HG03432 (cell line): ENCODE data around the gene PDIK1L.
A peak's percentile ranks its signal among the peaks of the same experiment; 100 is the strongest.
"Not testable (repeated sequence)": the region's sequence is repeated elsewhere in the genome, so short reads cannot be mapped to it uniquely, and the experiment has no call there.

Experiments used
- ATAC-seq: cut with Tn5 transposase; IDR thresholded peaks from one replicate; pipeline ENCODE4 v1.9.1; 2021; ENCODE audit warnings: mild to moderate bottlenecking, moderate library complexity; ENCODE audit not compliant: unreplicated experiment

The PDIK1L gene

DNA sequence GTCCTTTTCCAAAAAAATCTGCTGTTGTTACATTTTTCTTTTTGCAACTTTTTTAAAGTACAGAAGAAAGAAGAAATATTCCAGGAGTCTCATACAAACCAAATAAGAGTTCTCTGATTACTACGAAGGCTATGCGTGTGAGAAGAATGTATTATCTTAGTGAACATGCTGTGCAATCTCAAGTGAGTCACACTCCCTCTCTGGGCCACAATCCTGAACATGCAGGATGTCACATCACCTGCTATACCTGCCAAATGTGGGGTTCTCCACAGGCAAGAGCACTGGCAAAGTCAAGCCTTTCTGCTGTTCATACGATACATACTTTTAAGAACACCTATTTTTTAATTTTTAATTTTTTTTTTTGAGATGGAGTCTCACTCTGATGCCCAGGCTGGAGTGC is 22.5 kb upstream of the PDIK1L start:
- no peak for ATAC-seq

DNA sequence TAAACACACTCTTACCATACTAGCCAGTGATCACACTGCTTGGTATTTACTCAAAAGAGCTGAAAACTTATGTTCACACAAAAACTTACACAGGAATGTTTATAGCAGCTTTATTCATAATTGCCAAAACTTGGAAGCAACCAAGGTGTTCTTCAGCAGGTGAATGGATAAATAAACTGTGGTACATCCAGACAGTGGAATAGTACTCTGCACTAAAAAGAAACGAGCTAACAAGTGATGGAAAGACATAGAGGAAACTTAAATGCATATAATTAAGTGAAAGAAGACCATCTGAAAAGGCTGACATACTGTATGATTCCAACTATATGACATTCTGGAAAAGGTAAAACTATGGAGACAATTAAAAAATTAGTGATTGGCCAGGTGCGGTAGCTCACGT is 20.7 kb upstream of the PDIK1L start:
- ATAC-seq, result no peak

DNA sequence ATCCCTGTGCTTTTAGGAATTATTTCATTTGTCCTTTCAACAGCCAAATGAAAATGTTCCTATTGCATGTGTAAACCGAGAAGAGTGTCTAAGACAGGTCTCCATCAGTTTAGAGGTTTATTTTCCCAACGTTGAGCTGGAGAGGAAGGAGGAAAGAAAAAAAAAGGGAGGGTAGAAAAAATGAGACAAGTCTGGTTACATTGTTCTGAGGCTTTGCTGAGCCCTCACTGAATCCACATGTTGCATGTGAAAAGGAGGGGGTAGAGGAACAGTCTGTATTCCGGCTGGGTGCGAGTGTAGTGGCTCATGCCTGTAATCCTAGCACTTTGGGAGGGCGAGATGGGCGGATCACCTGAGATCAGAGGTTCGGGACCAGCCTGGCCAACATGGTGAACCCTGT is 19.2 kb upstream of the PDIK1L start:
- no peak for ATAC-seq

DNA sequence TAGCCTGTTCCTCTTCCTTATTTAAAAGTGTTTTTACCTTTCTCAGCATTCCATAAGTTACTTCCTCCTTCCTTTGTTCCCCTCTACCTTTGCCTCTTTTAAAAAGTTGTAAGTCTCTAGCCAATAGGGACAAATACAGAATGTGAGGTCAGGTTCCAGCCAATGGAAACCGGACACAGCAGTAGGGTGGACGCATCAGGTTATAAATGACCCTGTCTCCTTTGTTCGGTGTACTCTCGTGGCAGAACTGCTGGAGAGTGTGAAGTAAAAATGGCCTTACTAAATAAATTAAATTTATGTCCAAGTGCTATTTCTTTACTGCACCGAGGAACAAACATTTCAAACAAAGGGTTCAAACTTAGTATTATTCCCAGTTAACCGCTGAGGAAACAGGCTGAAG is 18.1 kb upstream of the PDIK1L start:
- ATAC-seq, result not testable (repeated sequence)

DNA sequence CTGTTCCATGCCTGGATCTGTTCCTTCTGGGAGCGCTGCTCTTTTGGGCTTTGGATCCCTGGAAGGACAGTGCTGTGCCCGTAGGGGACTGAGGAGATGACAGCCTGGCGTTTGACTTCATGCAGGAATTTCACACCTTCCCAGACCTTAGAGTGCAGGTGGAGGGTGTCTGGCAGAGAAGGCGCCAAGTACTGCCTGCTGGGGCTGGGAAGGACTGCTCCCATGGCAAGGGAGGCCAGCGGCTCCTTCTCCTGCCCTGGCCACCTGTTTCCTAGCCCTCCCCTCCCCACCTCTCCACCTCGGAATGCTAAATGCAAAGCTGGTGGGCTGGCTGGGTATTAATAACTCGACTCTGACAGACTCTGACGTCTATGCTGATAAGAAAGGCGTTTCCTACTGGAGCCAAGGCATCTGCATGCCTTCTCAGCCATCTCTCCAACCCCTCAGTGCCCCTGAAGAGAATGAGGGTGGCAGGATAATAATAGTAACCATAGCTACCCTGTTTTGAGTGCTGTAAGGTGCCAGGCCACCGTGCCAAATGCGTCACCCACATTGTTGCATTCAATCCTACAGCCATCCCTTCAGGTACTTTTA is 17.5 kb upstream of the PDIK1L start:
- ATAC-seq, result no peak

DNA sequence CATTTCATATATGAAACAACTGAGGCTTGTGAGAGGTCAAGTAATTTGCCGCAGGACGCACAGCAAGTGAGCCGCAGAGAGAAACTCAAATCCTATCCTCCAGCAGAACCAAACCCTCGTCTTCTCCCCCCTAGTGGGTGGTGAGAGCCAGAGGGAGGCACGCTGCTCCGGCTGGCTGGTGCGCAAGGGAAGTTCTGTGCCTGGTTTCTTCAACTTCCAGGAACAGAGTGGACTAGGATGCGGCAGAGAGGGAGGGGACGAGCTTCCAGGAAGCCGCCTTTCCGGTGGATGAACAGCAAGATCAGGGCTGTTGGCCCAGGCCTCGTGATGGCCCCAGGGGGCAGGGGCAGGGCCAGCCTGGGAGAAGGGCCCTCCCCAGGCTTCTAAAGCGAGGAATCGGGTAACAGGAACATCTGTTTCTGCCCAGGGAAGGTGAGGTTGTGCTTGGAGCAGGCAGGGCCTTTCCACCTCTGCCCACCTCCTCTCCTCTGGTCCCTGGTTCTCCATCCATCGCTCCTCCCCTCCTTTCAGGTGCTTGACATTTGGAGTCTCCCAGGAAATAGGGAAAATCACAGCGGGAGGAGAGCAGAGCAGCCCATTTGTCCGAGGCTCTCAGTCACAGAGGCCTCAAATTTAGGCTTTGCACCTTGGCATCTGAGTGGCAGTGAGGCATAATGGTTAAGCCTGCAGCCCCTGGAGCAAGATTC is 16.8 kb upstream of the PDIK1L start:
- no peak for ATAC-seq

DNA sequence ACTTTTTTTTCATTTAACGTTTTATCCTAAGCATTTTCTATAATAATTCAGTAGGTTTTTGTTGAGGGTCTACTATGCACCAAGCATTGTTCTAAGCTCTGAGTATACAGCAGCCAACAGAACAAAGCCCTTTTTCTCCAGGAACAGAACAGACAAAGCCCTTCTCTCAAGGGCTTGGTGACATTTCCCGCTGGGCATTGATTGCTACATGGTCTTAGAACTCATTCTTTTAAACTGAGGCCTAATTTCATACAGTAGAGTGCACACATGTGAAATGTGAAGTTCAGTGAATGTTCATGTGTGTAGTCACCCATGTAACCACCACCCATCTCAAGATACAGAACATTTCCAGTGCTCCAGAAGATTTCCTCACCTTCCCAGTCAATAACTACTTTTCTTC is 15.2 kb upstream of the PDIK1L start:
- no peak for ATAC-seq

DNA sequence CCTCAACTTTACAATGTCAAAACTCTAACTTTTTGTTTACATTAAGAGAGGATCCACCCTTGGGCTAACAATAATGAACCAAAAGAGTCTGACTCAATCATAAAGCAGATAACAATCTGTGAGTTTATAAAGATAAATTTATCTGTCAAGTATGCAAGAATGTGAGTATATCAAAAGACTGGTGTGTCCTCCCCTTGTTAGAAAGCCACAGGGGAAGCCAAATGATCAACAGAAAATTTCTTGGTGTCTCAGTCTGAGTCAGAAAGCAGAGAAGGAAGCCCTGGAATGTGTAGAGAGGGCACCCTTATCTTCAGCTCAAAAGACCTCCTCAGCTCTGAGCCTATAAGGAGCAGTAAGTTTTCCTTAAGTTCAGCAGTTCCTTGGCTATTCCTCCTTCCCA is 13.9 kb upstream of the PDIK1L start:
- ATAC-seq, result no peak

DNA sequence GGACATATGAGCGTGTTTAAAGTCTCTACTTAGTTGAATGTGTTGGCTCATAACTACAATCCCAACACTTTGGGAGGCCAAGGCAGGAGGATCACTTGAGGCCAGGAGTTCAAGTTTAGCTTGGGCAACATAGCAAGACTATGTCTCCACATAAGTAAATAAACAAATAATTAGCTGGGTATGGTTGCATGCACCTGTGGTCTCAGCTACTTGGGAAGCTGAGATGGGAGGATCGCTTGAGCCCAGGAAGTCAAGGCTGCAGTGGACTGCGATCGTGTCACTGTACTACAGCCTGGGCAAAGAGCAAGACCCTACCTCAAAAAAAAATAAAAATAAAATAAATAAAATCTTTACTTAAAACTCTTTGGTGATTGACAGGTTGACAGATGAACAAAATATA is 13.0 kb upstream of the PDIK1L start:
- no peak for ATAC-seq

DNA sequence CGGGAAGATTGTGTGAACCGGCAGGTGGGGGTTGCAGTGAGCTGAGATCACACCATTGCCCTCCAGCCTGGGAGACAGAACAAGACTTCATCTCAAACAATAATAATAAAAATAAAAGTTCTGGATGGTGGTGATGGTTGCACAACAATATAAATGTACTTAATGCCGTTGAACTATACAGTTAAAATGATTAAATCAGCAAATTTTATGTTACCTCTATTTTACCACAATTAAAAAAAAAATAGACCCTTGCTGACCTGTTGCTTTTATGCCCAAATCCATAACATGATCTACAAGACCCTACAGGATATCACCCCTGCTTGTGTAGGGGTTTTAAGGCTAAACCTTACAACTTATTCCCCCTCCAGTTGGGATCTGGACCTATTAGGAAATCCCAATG is 11.8 kb upstream of the PDIK1L start:
- ATAC-seq, result no peak

DNA sequence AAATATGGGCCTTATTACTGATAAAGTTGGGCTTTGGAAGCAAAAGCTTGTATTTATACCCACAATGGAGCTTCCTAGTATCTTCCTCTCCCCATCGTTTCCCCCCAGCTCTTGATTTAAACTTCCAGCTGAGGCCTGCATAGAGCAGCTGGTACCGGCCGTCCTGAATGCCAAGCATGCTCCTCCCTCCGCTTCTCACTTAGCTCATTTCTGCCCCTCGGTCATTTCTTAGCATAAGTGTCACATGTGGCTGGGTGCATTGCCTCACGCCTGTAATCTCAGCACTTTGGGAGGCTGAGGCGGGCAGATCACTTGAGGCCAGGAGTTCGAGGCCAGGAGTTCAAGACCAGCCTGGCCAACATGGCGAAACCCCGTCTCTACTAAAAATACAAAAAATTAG is 11.4 kb upstream of the PDIK1L start:
- ATAC-seq, result not testable (repeated sequence)

DNA sequence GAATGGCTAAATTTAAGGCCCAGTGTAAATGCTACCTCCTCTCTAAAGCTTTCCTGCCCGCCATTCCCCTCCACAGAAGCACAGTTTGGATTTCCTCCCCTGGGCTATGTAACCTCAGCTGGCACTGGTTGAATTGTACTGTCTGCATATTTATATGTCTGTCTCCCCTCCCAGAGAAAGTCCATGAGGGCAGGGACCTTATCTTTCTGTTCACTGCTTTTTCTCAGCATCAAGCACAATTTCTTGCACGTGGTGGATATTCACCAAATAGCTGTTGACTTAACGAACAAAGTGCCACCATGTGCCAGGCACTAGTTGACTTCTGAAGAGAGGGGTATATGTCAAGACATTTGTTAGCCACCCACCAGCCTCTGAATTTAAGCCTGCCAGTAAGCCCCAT is 9.5 kb upstream of the PDIK1L start:
- ATAC-seq, result no peak

DNA sequence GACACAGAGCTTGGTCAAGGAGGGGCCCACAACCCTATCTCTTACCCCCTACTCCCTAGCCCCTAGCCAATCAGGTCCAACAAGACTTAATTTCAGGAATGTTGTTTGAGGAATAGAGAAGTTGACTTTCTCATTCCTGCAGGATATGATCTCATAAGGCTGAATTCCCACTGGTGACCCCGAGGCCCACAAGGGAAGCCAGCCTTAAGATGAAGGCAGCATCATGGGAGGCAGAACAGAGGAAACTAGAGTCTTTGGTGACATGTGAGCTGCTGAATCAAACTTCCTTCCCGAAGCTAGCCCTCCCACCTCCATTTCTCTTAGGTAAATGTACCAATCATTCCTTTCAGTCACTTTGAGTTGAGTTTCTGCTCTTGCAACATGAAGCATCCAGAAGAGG is 9.1 kb upstream of the PDIK1L start:
- no peak for ATAC-seq

DNA sequence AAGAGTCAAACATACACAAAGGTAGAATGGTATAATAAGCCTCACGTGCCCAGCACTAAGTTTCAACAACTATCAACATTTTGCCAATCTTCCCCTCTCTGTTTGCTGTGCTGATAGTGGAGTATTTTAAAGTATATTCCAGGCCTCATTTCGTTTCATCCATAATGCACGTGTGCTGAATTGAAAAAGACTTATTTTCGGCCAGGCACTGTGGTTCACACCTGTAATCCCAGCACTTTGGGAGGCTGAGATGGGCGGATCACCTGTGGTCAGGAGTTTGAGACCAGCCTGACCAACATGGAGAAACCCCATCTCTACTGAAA is 6.4 kb upstream of the PDIK1L start:
- ATAC-seq, result not testable (repeated sequence)

DNA sequence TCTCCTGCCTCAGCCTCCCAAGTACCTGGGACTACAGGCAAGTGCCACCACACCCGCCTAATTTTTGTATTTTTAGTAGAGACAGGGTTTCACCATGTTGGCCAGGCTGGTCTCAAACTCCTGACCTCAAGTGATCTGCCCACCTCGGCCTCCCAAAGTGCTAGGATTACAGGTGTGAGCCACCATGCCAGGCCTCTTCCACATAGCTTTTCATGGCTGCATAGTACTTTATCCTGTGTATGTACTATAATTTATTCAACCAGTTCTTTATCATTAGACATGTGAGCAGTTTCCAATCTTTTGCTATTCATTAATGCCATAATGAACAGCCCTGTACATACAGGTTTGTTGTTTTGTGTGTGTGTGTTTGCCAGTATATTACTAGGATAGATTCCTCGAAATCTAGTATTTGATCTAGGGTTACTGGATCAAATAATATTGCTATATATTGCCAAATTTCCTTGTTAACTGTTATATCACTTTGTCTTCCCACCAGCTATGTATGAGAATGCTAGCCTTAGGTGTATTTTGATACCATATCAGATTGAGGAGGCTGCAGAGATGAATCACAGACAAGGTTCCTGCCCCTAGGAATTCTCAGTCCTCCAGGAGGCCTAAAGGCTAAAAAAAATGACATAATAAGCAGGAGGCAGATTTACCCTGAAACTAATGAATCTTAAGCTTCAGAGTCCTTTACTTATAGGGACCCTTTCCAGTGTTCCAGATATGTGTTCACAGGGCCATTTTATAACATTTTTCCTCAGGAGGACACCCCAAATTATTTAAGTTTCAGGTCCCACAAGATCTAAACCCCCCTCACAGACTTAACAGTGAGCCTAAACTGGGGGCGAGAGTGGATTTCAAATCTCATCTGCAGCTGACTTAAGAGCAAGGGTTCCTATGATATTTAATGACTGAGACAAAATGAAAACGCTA is 2.1 kb upstream of the PDIK1L start:
- no peak for ATAC-seq

DNA sequence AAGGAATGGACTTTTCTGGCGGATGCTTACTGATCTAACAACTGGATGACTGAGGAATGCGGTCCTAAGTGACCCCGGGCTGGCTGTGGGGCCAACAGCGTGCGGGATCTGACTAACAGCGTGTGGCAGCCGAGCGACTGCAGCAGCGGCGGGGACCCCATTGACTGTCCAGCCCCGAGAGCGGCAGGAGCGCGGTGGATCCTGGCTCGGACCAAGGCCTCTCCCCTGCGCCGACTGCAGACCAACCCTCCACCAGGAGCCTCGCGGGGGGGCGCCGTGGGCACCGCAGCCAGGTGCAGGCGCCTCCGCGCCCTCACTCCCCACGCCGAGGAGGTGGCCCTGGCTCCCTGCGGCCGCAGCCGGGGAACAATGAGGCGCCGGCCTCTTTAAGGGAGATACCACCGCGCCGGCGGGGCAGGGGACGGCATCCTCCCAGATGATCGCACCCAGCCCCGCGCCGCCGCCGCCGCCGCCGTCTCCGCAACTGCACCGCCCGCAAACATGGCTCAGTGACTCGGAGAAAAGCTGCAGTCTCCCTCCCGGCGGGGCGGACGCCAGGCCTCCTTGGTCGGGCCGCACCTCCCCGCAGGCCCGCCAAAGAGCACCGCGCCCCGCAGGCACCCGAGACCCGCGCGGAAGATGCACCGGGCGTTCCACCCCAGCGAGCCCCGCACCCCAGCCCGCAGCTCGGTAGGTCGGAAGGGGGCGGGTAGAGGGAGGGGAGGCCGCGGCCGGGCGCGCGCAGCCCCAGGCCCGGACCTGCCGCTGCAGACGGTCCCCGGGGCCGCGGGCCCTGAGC is 694 bp upstream of the PDIK1L start:
- ATAC-seq, result peak; percentile 50

DNA sequence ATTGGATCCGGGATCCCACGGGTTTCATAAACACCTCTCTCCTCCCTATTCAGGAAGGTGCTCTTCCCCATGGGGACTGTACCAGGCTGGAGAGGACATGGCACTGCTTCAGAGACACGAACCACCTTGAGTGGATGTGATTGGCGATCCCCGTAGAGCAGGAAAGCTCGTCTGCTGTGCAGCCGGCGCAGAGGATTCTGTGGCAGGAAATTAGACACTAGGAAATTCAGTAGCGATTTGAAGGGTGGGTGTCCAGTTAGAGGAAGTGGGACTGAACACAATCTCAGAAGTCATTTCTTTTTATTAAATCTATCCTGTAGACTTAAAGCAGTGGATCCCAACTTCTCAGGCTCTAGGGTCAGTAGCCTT is 767 bp downstream of the PDIK1L start:
- ATAC-seq, result no peak

DNA sequence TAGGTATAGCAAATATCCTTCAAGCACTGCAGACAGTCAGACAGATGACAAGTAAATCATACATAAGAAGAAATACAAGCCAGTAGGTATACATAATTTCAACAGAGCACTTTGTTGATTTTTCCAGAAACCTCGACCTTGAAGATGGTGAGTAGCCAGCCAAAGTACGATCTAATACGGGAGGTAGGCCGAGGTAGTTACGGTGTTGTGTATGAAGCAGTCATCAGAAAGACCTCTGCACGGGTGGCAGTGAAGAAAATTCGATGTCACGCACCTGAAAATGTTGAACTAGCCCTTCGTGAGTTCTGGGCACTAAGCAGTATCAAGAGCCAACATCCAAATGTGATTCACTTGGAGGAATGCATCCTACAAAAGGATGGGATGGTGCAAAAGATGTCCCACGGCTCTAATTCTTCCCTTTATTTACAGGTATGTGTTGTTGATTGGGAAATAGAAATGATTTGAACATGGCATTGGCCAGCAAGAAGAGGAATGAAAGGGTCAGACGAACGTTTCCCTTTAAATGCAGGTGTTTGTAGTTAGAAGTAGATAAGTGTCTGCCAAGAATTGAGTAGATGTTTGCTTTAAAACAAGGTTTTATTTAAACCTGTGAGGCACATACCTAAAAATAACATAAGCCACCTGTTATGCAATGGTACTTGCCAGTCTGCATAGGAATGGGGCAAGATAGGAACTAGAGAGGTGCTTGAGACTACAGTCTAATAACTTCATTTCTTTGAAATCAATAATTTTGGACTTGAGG is 2.7 kb downstream of the PDIK1L start:
- no peak for ATAC-seq

DNA sequence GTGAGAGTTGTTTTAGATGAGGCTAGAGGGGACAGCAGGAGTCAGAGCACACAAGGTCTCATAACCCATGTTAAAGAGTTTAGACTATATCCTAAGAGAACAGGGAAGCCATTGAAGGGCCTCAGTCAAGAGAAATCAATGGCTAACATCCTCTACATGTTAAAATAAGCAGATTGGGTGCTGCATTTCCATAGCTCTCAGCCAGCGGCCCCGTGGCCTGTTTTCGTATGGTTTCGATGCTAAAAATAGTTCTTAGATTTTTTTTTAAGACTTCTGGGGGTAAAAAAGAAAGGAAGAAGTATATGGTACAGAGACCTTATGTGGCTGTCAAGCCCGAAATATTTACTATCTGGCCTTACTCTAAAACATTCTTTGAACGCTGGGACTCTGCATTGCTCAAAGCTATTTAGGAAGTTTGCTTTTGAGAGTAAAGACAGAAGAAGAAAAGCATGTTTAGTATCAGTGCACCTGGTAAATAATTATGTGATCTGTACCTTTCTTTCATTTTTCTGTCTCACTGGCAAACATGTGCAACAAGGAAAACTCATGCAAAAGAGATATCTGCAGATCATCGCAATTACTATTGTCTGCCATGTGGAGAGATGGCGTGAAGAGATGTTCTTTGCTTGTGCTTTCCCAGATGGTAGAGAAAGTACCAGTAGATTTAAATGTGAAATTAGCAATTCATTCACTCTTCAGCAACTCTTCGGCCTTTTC is 8.4 kb downstream of the PDIK1L start:
- no peak for ATAC-seq
